GM13976 (cell line): Measurements from ENCODE around the gene TEX55.

Experiments used
- DNase-seq: peaks from one replicate; pipeline ENCODE4 v3.0.0; 2012; ENCODE audit warnings: low spot score
- CTCF ChIP-seq: IDR thresholded peaks from 2 replicates; pipeline ENCODE4 v1.5.1; 2012; ENCODE audit warnings: borderline replicate concordance, mild to moderate bottlenecking; ENCODE audit not compliant: insufficient read depth; ENCODE audit errors: extremely low read depth, missing control alignments, control extremely low read depth
- in situ Hi-C: fragments of 300-500 bp; cut with MboI; formaldehyde crosslinking; loops from one replicate; pipeline ENCODE4 v1.12.0; 2022; ENCODE audit warnings: low sequenced_read_pairs, mixed read lengths, inconsistent platforms; ENCODE audit not compliant: unreplicated experiment

TEX55 gene

GRCh38 chr3:119177321-119177720 lies 31.4 kb downstream of the TEX55 start:
- in situ Hi-C loops = no loop called here
- no peak for DNase-seq
- no peak for TF ChIP-seq CTCF

- no peak for TF ChIP-seq CTCF
- in situ Hi-C loops = no loop called here
- DNase-seq = no peak
Observed at GRCh38 chr3:119181765-119182164, 35.8 kb downstream of the TEX55 start.

GRCh38 chr3:119184111-119184510 lies 38.1 kb downstream of the TEX55 start:
- TF ChIP-seq CTCF = no peak
- DNase-seq = no peak
- in situ Hi-C loops = no loop called here

GRCh38 chr3:119184796-119185570 lies 39.0 kb downstream of the TEX55 start:
- in situ Hi-C loops = no loop called here
- no peak for DNase-seq

GRCh38 chr3:119187266-119187665 lies 41.3 kb downstream of the TEX55 start:
- no peak for TF ChIP-seq CTCF
- in situ Hi-C loops = no loop called here

More at GRCh38 chr3:119184796-119185570, 39.0 kb downstream of the TEX55 start:
- no peak for TF ChIP-seq CTCF

GRCh38 chr3:119191800-119192199 lies 45.8 kb downstream of the TEX55 start:
- in situ Hi-C loops = no loop called here
- DNase-seq = no peak
- TF ChIP-seq CTCF = no peak

More at GRCh38 chr3:119187266-119187665, 41.3 kb downstream of the TEX55 start:
- no peak for DNase-seq
